GM18867 (cell line): Measurements from ENCODE around the gene ITGA3.

Experiments
- ATAC-seq: cut with Tn5 transposase; IDR thresholded peaks from one replicate; pipeline ENCODE4 v1.9.1; 2021; ENCODE audit warnings: mild to moderate bottlenecking, moderate library complexity; ENCODE audit not compliant: unreplicated experiment

Gene ITGA3

GRCh38 chr17:50123649-50124349, 67.9 kb downstream of the ITGA3 start:
- no peak for ATAC-seq

- ATAC-seq = no peak
Observed at GRCh38 chr17:50125420-50125997, 69.6 kb downstream of the ITGA3 start.

- no peak for ATAC-seq
Observed at GRCh38 chr17:50127697-50128361, 71.9 kb downstream of the ITGA3 start.

- no peak for ATAC-seq
Observed at GRCh38 chr17:50128441-50129352, 72.8 kb downstream of the ITGA3 start.

GRCh38 chr17:50129353-50129727, 73.4 kb downstream of the ITGA3 start:
- no peak for ATAC-seq

- ATAC-seq = peak; percentile 38
Observed at GRCh38 chr17:50129728-50130558, 74.0 kb downstream of the ITGA3 start, which contains the start of gene SAMD14. Gene SAMD14, minus strand, starts transcription at chr17:50130160. Its CDS starts 5,201 bp downstream, at chr17:50124959.

GRCh38 chr17:50130559-50131305, 74.8 kb downstream of the ITGA3 start:
- no peak for ATAC-seq

- no peak for ATAC-seq
Observed at GRCh38 chr17:50132104-50132794, 76.3 kb downstream of the ITGA3 start.

GRCh38 chr17:50133028-50133768, 77.3 kb downstream of the ITGA3 start:
- no peak for ATAC-seq

GRCh38 chr17:50133769-50134099, 77.8 kb downstream of the ITGA3 start:
- no peak for ATAC-seq

- no peak for ATAC-seq
Observed at GRCh38 chr17:50134206-50135110, 78.5 kb downstream of the ITGA3 start.

- ATAC-seq = no peak
Observed at GRCh38 chr17:50135316-50136095, 79.6 kb downstream of the ITGA3 start.

- ATAC-seq = no peak
Observed at GRCh38 chr17:50136096-50136687, 80.3 kb downstream of the ITGA3 start.

GRCh38 chr17:50137042-50137441, 81.1 kb downstream of the ITGA3 start:
- no peak for ATAC-seq

- no peak for ATAC-seq
Observed at GRCh38 chr17:50139185-50139783, 83.4 kb downstream of the ITGA3 start.
